NCI-H345 (cell line): ENCODE results near the gene MARF1.
"Not testable (repeated sequence)": the region's sequence is repeated elsewhere in the genome, so short reads cannot be mapped to it uniquely, and the experiment has no call there.

Source experiments
- DNase-seq: peaks from one replicate; lab custom pipeline; 2025; lab: John Stamatoyannopoulos, UW

Gene MARF1

DNA sequence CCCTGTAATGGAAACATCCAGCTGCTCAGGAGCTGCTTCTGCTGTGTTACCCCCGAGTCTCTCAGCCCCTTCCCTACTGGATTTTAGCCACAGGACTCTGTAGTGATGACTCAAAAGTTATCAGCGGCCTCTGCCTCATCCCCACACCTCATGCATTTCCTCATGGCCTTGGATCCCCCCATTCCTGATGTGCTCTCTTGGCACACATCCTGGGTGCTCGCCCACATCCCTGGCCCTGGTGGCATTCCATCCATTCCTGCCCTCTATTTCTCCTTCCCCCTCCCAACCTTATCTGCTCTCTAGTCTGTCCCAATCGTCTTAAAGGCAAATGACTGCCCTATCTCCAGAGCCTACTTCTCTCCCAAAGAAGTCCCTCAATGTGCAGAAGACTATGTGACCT, 24.6 kb downstream of the MARF1 start:
- DNase-seq = no peak

- no peak for DNase-seq
These were observed 25.1 kb downstream of the MARF1 start for GRCh38 chr16:15617901-15618300.

DNA sequence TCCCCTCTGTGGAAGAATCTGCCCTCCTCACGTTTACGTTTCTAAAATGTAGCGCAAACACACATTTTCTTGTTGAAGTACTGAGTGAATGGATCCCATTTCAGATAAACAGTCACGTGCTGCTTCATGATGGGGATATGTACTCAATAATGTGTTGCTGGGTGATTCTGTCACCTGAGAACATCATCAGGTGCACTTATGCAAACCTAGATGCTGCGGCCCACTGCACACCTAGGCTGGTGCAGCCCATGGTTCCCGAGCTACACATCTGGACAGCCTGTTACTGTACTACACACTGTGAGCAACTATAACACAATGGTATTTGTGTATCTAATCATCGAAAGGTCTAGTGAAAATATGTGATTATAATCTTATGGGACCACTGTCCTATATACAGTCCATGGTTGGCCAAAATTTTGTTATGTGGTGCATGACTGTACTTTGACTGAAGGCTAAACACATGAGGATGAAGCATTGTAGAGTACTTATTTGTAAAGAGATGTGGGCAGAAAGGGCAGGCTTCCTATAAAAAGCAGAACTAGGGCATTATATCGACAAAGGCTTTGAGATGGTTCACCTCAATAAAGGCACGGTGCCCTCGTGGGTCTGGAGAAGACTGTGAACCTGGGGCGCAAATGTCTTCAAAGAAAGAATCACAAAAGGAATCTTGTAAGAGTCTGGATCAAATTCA, 26.3 kb downstream of the MARF1 start:
- DNase-seq = no peak

DNA sequence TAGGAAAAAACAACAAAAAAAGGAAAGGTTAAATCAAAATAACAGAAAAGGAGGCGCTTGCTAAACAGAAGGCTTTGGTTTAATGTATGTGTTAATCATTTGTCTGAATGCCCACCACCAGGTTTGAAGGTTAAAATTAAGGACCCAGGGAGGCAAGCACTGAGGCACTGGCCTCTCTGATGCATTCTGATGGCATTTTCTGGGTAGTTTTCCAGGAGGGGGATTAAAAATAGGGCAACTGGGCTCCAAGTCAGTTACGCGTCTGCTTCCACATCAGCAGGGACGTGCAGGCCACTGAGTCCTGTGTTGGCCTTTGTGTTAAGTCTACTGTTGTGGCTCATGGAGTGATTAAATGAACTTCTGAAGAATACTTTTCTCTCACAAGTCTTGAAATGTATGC, 26.9 kb downstream of the MARF1 start:
- DNase-seq = no peak

DNA sequence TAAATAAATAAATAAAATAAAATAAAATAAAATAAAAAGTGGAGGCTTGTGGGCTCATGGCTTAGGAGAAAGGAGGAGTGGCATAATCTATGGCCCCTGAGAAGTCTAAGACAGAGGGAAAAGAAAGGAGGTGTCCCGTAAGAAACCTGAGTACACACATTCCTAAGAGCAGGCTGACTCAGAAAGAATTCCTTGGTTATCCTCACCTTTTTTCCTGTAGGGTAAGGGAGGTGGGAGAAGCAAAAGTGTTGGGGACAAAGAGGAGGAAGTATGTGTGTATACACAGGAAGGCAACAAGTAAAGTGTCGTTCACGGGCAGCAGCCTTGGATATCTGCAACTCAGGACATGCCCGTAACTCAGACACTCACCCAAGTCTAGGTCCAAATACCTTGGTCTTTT, 29.3 kb downstream of the MARF1 start:
- no peak for DNase-seq

DNA sequence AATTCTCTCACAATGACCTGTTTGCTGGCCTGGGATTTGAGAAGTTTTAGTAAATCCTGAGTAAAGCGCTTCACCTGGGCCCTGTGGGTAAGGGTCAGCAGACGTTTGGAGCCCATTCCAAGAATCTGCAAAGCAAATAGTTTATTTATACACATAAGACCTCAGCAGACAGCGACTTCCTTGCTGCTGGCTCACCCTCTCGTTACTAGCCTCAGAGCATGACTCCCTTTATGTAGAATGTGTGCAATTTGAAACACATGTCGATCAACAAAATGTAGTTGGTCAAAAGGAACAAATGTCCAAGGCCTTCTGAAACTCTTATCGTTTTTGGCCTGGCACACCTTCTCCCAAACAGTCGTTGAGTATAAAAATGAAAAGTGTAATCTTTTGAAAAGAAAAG, 31.3 kb downstream of the MARF1 start:
- no peak for DNase-seq

DNA sequence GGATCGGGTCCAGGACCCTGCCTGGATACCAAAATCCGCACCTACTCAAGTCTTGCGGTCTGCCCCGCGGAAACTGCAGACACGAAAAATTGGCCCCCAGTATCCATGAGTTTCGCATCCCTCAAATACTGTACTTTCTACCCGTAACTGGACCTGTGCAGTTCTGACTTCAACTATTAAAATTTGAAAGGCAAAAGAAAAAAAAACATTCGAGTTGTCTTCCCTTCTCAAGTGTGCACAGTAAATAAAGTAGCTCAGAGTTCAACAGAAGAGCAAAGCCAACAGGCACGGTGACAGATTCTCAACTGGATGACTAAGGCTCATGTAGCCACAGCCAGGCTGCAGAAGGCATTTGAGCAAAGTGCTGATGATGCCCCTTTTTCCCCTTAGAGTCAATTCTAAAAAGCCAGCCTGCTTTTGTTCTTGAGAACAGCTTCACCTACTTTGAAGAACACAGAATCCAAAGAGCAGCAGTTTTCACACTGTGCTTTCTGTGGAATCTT, 32.5 kb downstream of the MARF1 start:
- DNase-seq = no peak

DNA sequence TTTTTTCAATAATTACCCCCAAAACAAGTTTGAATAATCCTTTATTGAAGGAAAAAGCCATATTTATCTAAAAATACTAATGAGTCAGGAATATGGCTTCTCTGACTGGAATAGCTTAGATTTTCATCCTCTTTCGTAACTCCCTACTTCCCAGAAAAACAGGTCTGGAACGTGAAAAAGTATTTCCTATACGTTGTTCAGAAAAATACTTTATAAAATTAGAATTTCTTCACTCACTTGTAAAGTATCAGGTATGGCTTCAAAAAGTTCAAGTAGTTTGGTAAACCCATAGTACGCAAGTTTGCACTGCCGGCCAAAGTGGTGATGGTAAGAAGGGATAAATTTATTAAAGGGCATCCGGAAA, 33.7 kb downstream of the MARF1 start:
- no peak for DNase-seq

DNA sequence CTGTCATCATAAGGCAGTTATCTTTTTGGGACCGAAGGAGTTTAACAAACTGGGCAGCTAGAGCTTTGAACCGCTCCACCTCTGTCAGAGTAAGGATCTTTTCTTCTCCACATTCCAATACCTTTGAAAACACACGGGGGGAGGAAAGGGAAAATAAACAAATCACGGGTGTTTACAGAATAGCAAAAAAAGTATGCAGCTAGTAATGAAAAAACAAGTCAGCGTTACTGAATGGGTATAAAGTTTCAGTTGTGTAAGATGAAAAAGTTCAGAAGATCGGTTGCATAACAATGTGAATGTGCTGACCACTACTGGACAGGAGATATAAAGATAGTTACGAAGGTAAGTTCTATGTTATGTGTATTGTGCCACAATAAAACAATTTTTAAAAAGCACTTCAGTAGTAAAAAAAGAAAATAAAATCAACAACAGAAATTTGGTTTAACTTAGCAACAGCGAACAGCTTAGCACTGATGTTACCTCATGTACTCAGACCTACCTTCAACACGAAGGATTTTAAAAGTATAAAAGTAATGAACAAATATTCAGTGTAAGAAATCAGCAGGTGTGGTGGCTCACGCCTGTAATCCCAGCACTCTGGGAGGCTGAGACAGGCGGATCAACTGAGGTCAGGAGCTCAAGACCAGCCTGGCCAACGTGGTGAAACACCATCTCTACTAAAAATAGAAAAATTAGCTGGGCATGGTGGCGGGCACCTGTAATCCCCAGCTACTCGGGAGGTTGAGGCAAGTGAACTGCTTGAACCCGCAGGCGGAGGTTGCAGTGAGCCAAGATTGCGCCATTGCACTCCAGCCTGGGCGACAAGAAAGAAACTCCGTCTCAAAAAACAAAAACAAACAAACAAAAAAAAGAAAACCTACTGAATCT, 34.3 kb downstream of the MARF1 start:
- no peak for DNase-seq

GRCh38 chr16:15607700-15608396, 35.1 kb downstream of the MARF1 start:
- no peak for DNase-seq

GRCh38 chr16:15607221-15607699, 35.7 kb downstream of the MARF1 start:
- DNase-seq = not testable (repeated sequence)

- no peak for DNase-seq
These were observed 36.3 kb downstream of the MARF1 start for GRCh38 chr16:15606518-15607220.

- DNase-seq = no peak
These were observed 37.0 kb downstream of the MARF1 start for GRCh38 chr16:15605839-15606517.

- DNase-seq = no peak
These were observed 38.2 kb downstream of the MARF1 start for GRCh38 chr16:15604460-15605440.

DNA sequence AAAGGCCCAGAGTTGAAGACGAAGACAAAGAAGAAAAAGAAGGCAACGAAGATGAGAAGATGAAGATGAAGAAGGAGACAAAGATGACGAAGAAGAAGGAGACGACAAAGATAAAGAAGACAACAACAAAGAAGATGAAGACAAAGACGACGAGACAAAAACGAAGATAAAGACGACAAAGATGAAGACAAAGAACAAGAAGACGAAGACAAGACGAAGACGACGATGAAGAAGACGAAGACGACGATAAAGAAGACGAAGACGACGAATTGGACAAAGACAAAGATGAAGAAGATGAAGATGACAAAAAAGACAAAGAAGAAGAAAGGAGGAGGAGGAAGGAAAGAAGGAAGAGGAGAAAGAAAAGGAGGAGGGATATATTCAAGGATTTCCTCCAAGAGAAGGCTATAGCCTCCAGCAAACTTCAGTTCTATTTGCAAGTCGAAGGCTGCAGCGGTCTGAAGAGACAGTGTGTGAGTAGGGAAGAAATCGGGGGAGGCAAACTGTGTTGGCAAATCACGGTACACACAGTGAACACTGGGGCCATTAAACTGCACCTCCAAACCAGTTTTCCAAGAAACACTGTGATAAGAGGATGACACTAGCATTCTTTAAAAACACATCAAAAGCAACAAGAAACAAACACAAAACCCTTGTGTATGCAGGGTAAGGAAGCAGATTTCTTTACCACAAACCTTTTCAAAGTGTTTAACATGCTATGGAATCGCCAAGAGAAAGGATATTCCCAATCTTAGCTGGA, 40.5 kb downstream of the MARF1 start:
- no peak for DNase-seq

DNA sequence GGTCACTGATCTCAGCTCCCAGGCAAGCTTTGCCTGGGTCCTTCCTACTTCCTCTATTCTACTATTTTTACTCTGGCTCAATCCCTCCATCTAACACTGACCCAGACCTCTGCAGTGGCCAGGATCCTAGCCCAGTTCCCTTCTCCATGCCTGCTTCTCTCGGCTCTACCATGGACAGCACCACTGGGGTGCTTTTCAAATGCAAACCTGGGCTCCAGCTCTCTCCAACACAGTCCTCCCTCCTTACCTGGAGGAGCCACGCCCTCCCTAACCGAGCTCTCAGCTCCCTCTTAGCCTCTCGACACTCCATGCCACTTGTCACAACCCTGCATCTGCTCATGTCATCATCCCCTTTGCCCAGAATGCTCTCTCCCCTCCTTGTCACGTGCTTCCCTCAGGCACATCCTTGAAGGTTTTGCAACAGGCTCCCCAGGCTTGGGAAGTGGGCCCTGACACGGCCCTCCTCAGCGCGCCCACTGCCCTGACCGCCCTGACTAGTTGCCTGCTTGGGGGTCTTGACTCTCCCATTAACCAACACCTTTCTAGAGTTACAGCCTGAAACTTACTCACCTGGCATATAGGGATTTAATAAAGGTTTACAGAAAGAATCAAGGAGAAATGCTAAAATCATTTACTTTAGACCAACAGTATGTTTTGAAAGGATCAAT, 41.6 kb downstream of the MARF1 start:
- DNase-seq = no peak

- DNase-seq = no peak
These were observed 43.5 kb downstream of the MARF1 start for GRCh38 chr16:15599303-15600070.

DNA sequence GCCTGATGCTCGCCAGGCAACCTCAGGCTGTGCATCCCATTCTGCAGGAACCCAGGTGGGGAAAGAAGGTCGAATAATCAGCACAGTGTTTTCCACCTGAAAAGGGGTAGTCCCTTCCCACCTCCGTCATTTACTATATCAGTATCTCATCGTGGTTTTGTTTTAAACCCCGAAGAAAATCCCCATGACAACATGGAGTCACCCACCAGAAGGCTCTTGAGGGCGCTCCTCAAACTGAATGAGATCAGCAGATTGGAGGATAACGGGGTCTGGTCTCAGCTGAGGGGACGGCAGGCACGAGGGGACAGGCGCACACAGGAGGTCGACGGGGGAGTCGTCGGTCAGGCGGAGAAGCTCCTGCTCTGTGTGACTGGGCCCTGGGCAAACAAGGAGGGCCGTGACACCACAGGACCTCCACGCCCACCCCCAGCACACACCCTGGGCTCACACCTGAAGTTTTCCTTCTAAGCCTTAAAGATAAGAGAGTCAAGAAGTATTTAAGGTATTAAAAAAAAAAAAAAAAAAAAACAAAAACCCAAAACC, 44.2 kb downstream of the MARF1 start:
- no peak for DNase-seq
